Measurements from ENCODE around the gene ALPK3. TPM values are rescaled to one million over a fixed set of nuclear protein-coding genes. Genes with fewer than 3 reads are reported as not detected.

The ALPK3 gene, protein sequence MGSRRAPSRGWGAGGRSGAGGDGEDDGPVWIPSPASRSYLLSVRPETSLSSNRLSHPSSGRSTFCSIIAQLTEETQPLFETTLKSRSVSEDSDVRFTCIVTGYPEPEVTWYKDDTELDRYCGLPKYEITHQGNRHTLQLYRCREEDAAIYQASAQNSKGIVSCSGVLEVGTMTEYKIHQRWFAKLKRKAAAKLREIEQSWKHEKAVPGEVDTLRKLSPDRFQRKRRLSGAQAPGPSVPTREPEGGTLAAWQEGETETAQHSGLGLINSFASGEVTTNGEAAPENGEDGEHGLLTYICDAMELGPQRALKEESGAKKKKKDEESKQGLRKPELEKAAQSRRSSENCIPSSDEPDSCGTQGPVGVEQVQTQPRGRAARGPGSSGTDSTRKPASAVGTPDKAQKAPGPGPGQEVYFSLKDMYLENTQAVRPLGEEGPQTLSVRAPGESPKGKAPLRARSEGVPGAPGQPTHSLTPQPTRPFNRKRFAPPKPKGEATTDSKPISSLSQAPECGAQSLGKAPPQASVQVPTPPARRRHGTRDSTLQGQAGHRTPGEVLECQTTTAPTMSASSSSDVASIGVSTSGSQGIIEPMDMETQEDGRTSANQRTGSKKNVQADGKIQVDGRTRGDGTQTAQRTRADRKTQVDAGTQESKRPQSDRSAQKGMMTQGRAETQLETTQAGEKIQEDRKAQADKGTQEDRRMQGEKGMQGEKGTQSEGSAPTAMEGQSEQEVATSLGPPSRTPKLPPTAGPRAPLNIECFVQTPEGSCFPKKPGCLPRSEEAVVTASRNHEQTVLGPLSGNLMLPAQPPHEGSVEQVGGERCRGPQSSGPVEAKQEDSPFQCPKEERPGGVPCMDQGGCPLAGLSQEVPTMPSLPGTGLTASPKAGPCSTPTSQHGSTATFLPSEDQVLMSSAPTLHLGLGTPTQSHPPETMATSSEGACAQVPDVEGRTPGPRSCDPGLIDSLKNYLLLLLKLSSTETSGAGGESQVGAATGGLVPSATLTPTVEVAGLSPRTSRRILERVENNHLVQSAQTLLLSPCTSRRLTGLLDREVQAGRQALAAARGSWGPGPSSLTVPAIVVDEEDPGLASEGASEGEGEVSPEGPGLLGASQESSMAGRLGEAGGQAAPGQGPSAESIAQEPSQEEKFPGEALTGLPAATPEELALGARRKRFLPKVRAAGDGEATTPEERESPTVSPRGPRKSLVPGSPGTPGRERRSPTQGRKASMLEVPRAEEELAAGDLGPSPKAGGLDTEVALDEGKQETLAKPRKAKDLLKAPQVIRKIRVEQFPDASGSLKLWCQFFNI (N-terminal part only)
- 10 to 100 TPM; 13.7 to 17.4 (median 15.9) TPM for polyA plus RNA-seq (ENCODE audit: insufficient read length in 4 of 4)

DNA sequence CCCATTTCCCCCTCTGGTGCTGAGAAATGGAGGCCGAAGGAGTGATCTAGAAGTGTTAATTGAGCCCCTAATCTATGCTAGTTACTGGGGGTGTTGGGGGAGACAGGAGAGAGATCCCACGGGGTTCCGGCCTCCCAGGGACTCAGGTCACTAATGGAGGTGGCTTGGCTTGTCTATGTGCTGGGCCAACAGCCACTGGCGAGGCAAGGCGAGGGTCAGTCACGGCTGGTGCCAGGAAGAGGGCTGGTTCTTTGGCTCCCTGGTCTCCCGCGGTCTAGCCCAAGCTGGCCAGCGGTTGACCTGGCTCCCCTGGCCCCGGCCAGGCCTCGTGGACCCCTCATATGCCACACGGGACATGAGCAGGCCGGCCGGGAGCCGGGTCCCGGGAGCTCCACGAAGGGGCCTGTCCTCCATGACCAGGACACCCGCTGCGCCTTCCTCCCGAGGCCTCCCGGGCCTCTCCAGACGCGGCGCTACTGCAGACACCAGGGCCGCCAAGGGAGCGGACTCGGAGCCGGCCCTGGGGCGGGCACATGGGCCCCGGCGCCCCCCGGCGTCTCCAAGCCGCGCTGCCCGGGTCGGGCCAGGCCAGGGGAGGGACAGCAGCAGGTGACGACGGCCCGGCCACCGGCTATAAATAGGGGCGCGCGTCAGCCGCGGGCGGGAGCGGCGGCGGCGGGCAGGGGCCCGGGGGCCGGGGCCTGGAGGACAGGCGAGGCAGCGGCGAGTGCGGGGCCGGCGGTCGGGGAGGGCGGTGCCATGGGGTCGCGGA is at the start of gene ALPK3:
TSS of gene ALPK3 (plus strand) at position 663 of the 772 bp plus-strand sequence. CDS start at position 760, 97 bp downstream.
- no peak for DNase-seq (ENCODE audit: low read depth in 4 of 4, low spot score in 3 of 4)

DNA sequence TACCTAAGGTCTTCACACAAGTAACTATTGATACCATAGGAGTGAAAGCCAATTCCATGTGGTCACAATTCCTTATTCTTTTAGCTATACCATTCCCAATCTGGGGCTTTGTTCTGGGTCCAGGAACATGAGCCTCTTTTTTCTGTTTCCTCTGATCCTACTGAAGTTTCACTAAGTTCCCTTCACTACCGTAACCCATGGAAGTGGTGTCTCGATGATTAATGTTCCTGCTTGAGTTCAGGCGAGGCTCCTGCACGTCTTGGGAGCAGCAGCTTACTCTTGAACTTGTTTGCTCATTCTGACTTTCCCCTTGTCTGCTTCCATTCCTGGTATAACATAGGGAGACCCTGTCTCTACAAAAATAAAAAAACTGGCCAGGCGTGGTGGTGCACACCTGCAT is 45.1 kb upstream of the ALPK3 start:
- DNase-seq (ENCODE audit: low read depth in 4 of 4, low spot score in 3 of 4): no peak

GRCh38 chr15:84772467-84772866 is 44.7 kb upstream of the ALPK3 start:
- DNase-seq (ENCODE audit: low read depth in 4 of 4, low spot score in 3 of 4): no peak

DNA sequence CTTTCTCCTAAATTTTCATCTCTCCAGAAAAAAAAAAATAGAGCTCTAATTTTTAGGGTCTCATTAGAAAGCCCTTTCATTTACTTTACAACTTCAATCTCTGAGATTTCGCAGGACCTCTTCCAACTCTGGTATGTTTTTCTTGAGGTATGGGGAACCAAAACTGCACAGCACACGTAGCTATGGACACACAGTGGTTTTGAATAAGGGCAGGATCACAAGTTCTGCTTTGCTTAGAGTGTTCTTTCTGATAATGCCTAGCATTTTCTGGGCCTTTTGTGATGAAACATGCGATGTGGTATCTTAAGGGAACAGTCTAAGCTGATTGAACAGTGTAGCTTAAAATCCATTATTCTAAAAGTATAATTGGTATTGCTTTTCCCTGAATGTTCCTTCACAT is 43.4 kb upstream of the ALPK3 start:
- DNase-seq (ENCODE audit: low read depth in 4 of 4, low spot score in 3 of 4): no peak

- DNase-seq (ENCODE audit: low read depth in 4 of 4, low spot score in 3 of 4): no peak
These were observed 41.2 kb upstream of the ALPK3 start for GRCh38 chr15:84775867-84776449.

GRCh38 chr15:84778194-84778593 is 39.0 kb upstream of the ALPK3 start:
- no peak for DNase-seq (ENCODE audit: low read depth in 4 of 4, low spot score in 3 of 4)

DNA sequence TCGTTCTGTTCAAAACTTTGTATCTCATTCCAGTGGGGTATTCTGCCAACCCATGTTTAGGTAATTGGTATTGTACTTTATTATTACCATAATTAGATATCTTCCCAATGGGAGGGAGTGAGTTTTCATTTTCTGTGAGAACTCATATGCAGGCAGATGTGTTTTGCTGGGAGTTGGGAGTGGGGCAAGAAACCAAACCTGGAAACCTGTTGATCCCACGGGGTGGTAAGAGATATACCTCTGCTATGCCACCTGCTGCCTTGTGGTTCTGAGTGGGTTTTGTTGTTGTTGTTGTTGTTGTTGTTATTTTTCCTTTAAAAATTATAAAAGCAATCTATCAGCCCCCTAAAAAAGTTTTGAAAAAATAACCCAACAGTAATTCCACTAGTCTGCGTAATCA is 36.7 kb upstream of the ALPK3 start:
- no peak for DNase-seq (ENCODE audit: low read depth in 4 of 4, low spot score in 3 of 4)

DNA sequence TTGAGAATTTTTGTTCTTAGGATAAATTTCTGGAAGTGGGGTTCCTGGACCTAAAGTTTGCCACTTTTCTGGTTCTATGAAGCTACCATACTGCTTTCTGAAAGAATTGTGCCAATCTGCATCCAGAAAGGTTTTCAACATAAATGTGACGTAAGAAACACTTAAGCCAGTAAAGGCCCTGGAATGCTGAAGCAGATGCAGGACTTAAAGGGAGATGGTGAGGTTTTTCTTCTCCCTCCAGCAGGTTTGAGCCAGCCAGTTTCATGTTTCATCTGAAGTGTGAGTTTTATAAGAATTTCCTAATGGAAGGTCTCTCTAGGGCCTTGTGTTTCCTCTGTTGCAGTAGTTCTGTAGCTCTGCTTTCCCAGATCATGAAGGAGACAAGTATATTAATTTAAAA is 35.7 kb upstream of the ALPK3 start:
- DNase-seq (ENCODE audit: low read depth in 4 of 4, low spot score in 3 of 4): no peak

- DNase-seq (ENCODE audit: low read depth in 4 of 4, low spot score in 3 of 4): no peak
These were observed 34.8 kb upstream of the ALPK3 start for GRCh38 chr15:84782346-84782745.

- DNase-seq (ENCODE audit: low read depth in 4 of 4, low spot score in 3 of 4): no peak
These were observed 33.5 kb upstream of the ALPK3 start for GRCh38 chr15:84783493-84784251.

DNA sequence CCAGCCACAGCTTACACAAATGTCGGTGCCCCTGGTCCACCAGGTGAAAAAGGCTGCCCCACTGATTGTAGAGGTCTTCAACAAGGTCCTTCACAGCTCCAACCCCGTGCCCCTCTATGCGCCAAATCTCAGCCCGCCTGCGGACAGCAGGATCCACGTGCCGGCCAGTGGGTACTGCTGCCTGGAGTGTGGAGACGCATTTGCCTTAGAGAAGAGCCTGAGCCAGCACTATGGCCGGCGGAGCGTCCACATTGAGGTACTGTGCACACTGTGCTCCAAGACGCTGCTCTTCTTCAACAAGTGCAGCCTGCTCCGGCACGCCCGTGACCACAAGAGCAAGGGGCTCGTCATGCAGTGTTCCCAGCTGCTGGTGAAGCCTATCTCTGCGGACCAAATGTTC is 32.9 kb upstream of the ALPK3 start:
- DNase-seq (ENCODE audit: low read depth in 4 of 4, low spot score in 3 of 4): no peak

- no peak for DNase-seq (ENCODE audit: low read depth in 4 of 4, low spot score in 3 of 4)
These were observed 32.1 kb upstream of the ALPK3 start for GRCh38 chr15:84785053-84785452.

GRCh38 chr15:84788500-84788899 is 28.7 kb upstream of the ALPK3 start:
- no peak for DNase-seq (ENCODE audit: low read depth in 4 of 4, low spot score in 3 of 4)

- DNase-seq (ENCODE audit: low read depth in 4 of 4, low spot score in 3 of 4): no peak
These were observed 27.4 kb upstream of the ALPK3 start for GRCh38 chr15:84789762-84790161.

- no peak for DNase-seq (ENCODE audit: low read depth in 4 of 4, low spot score in 3 of 4)
These were observed 26.5 kb upstream of the ALPK3 start for GRCh38 chr15:84790676-84791075.

DNA sequence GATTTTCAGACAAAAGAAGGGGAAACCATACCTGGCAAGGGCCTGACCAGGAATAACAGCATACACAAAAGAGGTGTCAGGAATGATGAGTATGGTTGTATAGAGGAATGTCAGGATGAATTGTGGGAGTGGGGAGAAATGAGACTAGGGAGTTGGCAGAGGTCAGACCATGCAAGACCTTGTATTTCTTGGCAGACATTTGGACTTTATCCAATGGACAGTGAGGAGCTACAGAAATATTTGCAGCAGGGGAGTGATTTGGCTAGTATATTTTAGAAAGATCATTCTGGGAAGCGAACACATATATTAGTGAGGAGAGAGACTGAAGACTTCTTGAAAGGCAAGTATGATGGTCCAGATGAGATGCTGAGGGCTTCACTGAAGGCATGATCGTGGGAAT is 25.4 kb upstream of the ALPK3 start:
- no peak for DNase-seq (ENCODE audit: low read depth in 4 of 4, low spot score in 3 of 4)

DNA sequence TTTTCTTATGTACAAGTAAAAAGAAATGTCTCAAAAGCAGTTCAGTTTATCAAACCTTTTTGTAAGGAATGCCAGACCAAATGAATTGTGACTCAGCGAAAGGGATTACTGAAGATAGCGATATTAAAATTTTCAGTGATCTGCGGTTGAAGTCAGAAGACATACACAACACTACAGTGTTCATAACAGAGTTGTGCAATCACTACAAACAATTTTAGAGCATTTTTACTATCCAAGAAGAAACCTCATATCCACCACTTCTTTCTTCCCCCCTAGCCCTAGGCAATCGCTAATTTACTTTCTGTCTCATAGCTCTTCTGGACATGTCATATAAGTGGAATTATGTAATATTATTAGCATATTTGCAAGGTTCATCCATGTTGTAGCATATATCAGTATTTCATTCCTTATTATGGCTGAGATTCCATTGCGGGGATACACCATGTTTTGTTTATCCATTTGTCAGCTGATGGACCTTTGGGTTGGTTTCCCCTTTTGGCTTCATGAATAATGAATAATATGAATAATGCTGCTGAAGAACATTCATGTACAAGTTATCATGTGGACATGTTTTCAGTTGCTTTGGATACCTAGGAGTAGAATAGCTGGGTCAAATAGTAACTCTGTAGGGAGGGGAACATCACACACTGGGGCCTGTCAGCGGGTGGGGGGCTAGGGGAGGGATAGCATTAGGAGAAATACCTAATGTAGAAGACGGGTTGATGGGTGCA is 23.6 kb upstream of the ALPK3 start:
- no peak for DNase-seq (ENCODE audit: low read depth in 4 of 4, low spot score in 3 of 4)

GRCh38 chr15:84794162-84794547 is 23.0 kb upstream of the ALPK3 start:
- DNase-seq (ENCODE audit: low read depth in 4 of 4, low spot score in 3 of 4): no peak
